GM19468 (cell line): ENCODE data around the gene EIF3K.

Source experiments
- ATAC-seq: cut with Tn5 transposase; IDR thresholded peaks from one replicate; pipeline ENCODE4 v1.9.1; 2021; ENCODE audit warnings: mild to moderate bottlenecking, moderate library complexity, moderate number of reproducible peaks; ENCODE audit not compliant: unreplicated experiment; ENCODE audit errors: extremely low read depth

Gene EIF3K

DNA sequence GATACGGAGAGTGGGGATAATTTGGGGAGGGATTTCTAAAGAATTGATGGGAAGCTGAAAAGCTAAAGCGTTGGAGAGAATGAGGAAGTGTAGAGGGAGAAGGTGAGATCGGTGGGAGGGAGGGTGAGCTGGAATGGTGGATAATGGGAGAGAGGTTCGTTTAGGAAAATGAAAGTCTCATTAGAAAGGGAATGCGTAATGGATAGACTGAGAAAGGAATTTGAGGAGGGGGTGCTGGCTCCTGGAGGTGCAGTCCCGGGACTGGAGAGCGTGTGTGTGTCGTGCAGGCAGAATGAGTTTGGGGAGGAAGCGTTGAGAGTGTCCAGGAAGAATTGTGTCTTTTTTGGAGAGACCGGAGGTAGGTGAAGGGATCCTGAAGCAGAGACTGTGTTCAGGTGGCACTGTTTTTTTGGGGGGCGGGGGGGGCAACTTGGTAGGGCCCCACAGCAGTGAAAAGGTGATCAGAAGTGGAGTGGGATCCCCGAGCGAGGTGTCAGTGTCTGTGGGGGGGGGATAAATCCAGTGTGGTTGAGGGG is 29.8 kb downstream of the EIF3K start:
- no peak for ATAC-seq

DNA sequence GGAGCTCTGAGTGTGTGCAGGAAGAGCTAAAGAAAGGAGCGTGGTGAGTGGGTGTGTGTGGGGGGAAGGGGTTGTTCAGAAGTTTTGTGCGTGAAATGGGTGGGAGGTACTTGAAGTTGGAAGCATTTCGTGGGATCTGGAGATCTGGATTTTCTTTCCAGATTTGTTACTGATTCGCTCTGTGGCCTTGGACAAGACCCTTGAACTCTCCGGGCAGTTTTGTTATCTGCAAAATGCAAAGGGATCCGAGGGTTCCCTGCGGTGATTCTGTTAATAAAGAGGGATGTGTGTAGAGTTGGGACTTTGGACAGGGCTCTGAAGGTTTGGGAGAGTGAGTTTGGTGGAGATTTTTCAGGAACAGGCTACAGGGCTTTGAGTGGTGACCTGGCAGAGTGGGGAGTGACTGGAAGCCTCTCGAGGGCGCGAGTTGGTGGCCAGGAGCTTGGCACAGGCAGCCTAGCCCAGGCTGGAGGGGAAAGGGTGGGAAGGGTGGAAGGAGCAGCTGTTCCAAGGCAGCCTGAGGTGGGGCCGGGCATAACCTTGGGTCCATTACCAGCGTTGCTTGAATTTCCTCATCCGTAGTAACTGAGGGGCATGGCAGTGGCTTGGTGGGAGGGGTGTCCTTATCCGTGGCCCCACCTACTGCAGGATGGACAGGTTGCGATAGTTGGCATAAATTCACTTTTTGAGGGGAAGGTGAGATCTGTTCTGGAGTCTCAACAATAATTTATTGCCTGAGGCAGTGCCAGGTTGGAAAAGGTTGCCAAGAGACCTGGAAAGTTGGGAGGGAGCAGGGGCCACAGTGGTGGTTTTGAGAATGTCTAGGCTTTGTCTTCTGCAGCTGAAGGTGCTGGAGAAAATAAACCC is 30.6 kb downstream of the EIF3K start:
- no peak for ATAC-seq

DNA sequence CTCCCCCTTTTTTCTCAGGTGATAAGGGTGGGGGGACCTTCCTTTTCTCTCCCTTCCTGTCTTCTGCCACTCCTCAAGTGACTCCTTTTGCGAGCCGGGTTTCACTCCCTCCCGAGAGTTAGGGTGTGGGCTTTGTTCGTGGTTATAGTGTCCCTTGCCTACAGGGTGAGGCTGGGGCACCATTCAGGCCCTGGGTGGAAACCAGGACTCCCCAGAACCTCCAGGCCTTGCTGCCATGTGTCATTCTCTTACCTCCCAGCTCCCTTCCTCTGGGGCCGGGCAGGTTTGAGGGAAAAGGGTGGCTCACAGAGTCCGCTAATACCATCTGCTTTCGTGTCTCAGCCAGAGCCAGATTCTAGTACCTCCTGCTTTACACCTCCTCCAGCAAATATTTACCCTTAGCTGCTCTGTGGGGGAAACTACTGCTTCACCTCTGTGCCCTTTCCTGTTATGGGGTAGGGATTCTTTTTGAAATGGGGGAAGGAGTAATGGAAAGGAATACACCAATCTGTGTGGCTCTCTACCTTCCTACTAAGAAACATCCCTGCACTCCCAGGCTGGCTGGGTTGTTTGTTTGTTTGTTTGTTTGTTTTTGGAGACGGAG is 31.3 kb downstream of the EIF3K start:
- no peak for ATAC-seq

DNA sequence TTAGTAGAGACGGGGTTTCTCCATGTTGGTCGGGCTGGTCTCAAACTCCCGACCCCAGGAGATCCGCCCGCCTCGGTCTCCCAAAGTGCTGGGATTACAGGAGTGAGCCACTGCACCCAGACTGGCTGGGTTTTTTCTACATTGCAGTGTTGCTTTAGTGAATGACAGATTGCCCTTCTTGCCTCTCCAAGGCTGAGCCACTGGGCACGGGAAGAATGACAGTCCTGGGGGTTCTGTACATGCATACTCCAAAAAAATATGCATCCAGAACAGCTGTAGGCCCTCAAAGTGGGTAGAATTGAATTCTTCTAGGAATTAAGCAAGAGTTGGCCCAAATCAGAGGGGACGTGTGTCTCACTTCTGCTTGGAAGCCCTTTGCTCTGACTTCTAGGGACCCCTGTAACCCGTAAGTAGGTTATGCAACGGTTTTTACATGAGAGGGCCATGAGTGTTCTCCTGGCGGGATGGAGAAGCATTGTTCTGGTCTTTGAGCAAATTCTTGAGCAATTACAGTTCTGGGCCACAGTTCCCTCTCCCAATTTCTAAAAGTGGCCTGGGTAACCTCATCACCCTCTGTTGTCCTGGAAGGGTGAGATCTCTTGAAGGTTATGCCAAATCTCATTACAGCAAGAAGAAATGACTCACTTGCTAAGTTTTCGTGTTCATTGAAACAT is 32.1 kb downstream of the EIF3K start:
- ATAC-seq = no peak

DNA sequence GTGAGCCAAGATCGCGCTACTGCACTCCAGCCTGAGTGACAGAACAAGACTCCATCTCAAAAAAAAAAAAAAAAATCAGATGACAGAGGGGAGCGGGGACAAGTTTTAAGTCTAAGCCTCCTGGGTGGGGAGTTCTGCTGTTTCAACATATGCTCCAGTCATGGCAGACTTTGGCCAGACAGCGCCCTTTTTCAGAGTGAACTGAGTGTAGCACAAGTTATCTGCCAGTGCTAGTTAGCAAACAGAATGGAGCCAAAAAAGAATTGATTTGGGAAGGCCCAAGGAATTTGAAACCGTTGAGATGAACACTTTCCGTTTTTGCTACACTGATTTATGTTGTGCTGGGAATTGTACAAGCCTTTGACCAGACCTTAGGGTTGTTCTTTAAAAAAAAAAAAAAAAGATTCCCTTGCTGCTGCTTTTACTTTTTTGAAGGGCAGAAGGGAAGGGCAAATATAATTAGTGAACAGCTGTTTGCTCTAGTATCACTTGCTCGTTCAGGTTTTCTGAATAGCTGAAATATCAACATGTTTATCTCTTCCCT is 34.1 kb downstream of the EIF3K start:
- ATAC-seq = no peak

DNA sequence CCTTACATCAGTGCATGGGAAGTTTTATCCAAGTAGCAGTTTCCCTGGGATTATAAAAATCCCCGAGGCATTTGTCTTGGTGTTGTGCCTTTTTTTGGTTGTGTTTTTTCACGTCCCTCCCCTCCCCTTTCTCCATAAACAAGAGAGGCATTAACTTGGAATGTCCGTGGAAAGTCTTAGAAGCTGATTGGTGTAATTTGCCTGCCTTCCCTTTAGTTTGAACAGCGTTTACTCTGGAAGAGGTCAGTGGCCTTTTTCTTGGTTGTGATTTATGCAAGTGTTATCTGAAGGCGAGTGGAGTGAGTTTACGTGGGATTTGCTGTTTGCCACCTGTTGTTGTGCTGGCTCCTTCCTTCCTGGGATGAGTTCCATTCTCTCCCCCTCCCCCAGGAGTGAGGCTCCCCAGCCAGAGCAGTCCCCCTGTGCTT is 35.7 kb downstream of the EIF3K start:
- ATAC-seq = no peak

DNA sequence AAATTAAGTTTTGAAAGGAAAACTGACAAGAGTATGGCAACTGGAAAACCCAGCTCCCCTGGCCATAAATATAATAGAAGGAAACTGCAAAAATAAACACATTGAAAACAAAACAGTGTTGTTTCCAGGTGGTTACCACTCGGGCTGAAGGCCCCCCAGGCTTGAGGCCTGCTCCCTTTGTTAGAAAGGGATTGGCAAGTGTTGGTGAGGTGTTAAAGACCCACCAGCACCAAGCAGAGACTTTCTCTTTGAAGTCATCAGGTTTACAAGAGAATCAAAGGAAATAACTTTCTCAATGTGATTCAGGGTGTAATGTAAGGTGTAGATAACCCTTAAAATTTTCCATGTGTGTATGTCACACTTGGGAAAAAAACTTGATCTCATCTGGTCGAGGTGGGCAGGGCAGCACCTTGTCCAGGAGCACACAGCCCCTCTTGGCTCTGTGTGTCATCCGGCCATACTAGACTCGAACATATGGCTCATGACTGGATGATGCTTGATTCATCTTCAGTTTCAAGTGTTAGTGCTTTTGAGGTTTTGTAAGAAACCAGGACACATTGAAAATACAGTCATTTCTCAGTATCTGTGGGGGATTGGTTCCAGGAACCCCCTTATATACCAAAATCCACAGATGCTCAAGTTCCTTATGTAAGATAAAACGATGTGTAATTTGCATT is 36.3 kb downstream of the EIF3K start:
- no peak for ATAC-seq

DNA sequence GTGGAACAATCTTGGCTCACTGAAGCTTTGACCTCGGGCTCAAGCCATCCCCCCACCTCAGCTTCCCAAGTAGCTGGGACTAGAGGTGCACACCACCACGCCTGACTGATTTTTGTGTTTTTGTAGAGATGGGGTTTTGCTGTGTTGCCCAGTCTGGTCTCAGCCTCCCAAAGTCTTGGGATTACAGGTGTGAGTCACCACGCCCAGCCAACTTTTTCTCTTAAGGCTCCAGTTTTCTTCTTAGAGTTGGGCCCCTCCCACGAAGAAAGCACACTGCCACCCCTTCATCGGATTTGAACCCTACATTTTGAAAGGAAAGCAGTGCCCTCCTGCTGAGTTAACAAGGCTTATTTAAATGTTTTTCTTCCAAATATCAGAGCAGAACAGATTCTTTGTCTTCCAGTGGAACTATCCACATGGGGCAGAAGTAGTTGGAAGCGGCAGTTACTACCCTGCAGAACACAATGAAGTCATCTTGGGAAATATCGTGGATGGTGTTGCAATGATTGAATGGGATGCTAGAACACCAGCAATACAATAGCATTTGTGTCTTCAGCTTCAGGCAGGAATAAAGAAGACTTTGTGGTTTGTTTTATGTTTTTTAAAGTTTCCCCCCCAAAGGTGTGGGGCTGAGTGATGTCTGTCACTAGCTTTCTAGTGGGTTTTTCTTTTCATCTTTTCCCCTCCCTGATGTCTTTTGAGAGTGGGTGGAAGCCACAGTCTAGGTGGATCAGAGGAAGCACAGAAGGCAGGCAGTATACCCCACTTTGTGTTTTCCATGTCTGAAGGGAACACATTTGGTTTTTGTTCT is 37.4 kb downstream of the EIF3K start:
- ATAC-seq = no peak

DNA sequence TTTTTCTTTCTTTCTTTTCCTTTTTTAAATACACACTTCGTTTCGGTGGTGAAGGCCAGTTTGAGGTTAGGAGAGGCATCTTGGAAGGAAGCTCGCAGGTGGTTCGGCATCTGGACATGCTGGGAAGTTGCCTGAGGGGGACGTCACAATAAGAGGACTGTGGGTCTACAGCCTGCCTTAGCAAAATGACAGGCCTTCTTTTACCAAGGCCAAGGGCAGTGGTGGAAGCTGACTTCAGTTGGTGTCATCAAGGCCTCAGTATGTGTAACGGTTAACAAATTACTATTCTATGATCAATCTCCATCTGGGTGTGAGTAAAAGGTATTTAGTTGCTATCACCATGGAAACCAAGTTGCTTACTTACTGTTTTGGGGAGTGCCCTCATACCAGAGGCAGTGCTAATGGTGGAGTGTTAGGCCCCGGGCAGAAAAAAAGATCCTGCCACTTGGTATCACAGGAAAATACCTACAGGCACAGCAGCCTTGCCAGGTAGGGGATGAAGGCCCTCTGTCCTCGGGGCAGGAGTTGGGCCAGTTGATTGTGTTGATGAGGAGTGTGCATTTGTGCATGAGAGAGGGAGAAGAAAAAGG is 38.7 kb downstream of the EIF3K start:
- ATAC-seq = no peak

DNA sequence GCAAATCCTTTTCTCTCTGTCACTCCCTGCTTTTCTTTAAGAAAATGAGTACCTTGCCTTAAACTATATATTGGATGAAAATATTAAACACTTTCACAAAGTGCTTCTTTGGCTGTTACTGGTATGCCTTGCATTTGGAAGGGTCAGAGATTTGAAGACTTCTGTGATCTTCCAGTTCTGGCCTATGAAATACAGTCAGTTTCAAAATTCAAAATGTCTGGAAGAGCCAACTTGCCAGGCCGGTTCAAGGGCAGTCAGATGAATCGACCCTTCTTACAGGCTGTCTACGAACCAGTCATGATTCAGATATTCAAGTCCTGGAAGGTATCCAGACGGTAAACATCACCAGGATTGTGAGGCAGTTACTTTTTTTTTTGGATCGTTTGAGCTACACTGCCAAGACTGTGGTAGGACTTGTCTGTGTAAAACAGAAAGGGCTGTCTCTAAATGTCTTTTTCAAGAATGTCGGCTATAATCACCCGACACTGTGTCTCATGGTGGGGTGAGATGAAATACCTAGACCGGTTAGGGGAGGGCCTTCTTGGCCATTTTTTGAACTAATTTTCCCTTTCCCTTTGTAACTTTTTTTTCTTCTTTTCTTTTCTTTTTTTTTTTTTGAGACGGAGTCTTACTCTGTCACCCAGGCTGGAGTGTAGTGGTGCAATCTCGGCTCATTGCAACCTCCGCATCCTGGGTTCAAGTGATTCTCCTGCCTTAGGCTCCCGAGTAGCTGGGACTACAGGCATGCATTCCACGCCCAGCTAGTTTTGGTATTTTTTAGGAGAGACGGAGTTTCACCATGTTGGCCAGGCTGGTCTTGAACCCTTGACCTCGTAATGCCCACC is 39.7 kb downstream of the EIF3K start:
- no peak for ATAC-seq

DNA sequence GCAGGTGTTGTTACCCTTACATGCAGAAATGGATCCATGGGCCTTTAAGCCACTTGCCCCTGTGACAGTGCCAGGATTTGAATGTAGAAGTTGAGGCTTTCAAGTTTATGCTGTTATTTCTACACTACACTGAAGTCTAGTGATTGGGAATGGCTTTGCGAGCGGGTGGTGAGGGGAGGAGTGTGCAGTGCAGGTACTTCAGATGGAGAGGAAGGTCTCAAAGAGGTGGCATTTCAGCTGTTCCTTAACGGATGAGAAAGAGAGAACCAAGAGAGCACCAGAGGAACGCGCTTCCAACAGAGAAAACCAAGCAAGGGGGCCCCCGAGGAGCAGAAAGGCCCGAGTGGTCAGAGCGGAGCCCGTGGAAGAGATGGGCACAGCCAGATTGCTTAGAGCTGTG is 41.7 kb downstream of the EIF3K start:
- ATAC-seq = no peak

DNA sequence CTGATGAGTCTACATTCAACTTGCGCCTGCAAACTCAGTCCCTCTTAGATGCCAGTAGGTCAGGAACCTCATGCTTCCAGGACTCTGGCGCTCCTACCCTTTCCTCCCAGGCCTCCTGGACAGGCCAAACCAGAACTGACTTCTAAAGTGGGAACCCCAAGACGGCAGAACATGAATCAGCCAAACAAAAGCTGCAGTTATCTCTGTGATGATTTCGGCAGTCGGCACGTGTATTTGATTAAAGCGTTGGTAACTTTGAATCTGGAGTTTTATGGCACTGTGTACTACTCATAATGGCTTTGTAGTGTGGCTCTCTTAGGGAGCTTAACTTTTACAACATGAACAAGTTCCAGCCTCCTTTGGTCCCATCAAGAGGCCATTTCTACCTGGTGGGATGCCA is 42.1 kb downstream of the EIF3K start:
- ATAC-seq = no peak

DNA sequence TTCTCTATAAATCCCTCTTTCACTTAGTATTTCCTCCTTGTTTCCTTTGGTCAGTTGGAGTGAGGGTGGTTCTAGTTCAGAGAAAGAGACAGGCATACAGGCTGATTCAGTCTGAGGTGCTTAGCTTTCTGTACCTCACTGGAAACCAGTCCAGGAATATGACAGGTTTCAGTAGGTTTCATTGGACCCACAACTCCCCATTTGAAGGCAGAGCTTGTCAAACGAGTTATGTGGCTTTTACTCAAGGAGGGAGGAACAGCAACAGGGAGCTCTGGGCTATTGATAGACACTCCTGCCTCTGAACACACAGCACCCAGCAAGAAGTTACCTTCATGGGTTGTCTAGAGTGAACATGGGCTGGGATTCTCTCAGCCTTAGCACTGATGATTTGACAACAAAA is 43.0 kb downstream of the EIF3K start:
- ATAC-seq = no peak

DNA sequence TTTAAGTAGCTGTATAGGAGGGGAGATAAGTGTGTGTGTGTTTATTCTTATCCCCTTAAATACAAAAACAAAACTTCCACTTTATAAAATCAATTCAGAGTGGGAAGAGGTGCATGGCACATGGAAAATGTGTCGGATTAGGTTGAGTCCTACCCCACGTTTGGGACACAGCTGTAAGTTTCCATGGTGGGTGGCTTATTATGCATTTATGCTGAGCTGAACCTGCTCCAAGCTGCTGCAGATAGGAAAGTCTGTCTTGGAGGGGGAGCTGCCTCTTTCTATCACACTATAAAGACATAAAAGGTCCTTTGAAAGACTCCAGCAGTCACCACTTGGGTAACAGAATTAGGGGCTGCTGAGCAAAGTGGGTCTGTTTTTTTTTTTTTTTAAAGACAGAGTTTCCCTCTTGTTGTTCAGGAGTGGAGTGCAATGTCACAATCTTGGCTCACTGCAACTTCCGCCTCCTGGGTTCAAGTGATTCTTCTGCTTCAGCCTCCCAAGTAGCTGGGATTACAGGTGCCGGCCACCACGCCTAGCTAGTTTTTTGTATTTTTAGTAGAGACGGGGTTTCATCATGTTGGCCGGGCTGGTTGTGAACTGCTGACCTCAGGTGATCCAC is 43.7 kb downstream of the EIF3K start:
- ATAC-seq = no peak

DNA sequence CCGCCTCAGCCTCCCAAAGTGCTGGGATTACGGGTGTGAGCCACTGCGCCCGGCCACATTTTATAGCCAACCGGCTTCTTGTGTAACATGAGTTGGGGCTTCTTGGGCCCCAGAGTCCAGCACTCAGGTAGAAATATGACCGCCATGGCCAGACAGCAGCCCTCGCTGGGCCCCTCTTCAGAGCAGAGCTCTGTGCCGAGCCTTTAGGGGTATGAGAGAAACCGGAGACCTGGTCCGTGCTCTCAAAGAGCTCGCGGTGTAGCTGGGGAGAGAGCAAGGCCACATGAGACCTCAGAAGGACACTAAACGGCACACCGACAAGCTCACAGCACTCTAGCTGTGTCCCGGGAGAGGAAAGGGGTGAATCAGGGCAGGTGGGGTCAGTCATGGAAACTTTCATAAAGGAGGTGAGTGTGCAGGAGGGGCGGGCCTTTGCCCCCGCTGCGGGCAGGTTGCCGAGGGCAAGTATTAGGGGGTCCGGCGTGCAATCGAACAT is 44.2 kb downstream of the EIF3K start:
- no peak for ATAC-seq

DNA sequence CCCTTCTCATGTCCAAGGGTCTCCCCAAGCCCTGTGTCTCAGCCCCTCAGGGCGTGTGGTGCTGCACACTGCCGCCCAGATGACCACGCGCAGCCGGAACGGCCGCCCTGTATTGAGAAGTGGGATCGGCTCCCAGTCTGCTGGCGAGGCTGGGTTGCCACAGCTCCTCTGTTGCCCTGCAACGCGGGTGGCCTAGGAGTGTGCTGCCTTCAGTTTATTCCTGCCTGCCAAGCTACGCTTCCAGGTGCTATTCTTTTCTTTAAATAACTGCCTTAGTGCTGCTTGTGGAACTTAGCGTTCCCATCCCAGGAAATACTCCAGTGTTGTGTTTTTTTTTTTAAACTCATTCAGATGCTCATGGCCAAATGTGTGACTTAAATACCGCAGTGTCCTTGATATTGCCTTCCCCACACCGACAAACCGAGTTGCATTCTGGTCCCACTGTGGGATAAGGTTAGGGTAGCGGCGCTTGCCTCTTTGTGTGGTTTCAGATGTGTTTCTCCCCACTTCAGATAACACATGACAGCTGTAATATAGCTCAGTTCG is 45.0 kb downstream of the EIF3K start:
- no peak for ATAC-seq

DNA sequence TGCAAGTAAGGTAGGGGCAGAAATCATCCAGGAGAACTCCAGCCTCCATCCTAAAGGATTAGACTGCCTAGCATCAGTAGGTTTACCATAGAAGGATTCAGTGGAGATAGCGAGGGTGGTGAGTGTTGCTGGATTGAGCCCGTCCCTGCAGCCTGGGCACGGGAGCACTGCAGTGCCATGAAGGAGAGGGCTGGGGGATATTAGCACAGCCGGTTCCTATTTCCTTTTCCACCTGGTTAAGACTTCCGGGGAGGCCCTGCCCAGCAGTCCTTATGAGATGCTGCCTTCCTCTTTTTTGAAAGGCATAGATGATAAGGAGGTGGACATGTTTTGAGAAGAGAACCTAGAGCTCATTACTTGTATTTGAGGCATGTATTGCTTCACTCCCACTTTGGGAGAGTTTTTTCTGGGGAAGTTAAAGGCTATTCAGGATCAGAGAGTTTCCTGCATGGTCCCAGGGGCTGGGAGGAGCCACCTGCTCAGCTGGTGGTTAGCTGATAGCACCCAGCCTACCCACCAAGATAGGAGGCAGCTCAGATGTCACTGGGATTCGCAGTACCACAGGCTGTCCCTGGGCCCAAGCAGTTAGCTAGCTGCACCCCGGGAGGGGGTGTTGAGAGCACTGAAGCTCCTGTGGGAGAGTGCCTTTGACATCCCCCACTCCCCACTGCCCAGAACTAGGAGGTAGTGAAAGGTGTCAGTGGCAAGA is 45.7 kb downstream of the EIF3K start:
- no peak for ATAC-seq
